ENCODE measurements around the gene GCK. TPM values are rescaled to one million over a fixed set of nuclear protein-coding genes. Genes with fewer than 3 reads are reported as not detected.

The GCK gene
- total RNA-seq, 1 donor from 2014 or later, result 2.7 TPM

DNA sequence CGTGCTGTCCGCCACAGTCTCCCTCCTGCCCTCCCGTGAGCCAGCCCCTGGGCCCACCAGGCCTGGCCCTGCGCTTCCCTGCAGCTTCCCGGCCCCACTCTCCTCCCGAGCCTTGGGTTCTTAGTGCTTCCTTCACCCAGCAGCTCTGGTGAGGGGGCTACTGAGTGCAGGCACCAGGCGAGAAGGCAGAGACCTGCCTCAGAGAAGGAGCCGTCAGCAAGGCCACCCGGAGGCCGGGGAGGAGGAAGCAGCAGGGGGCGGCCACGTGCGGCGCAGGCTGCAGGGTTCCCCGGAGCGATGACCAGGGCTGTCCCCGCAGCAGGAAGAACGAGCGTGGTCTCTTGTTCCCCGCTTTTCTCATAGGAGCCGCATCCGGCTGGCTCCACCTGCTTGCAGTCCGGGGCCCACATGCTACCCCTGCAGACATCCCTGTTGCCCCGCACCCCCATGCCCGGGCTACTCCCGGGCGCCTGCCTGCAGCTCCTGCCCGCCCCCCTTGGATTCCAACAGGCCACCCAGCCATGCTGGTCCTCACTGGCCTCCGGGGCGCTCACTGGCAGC lies 32.1 kb upstream of the GCK start:
- TF ChIP-seq, protein P1, sequence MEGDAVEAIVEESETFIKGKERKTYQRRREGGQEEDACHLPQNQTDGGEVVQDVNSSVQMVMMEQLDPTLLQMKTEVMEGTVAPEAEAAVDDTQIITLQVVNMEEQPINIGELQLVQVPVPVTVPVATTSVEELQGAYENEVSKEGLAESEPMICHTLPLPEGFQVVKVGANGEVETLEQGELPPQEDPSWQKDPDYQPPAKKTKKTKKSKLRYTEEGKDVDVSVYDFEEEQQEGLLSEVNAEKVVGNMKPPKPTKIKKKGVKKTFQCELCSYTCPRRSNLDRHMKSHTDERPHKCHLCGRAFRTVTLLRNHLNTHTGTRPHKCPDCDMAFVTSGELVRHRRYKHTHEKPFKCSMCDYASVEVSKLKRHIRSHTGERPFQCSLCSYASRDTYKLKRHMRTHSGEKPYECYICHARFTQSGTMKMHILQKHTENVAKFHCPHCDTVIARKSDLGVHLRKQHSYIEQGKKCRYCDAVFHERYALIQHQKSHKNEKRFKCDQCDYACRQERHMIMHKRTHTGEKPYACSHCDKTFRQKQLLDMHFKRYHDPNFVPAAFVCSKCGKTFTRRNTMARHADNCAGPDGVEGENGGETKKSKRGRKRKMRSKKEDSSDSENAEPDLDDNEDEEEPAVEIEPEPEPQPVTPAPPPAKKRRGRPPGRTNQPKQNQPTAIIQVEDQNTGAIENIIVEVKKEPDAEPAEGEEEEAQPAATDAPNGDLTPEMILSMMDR (IDR thresholded peaks at IDR 0.05), result no peak
- intact Hi-C loops (cut with DNase I), result no loop called here
- Histone ChIP-seq H3K9me3 (no peaks in the 10 kb centered on the region), H3K4me3 (no peak overlapping the region), H3K36me3 (no peaks in the 10 kb centered on the region), H3K4me1 (no peaks in the 10 kb centered on the region), H3K27me3 (no peaks in the 10 kb centered on the region), H3K27ac (no peak overlapping the region)
- no peak for DNase-seq (ENCODE audit: low spot score in 2 of 2)

DNA sequence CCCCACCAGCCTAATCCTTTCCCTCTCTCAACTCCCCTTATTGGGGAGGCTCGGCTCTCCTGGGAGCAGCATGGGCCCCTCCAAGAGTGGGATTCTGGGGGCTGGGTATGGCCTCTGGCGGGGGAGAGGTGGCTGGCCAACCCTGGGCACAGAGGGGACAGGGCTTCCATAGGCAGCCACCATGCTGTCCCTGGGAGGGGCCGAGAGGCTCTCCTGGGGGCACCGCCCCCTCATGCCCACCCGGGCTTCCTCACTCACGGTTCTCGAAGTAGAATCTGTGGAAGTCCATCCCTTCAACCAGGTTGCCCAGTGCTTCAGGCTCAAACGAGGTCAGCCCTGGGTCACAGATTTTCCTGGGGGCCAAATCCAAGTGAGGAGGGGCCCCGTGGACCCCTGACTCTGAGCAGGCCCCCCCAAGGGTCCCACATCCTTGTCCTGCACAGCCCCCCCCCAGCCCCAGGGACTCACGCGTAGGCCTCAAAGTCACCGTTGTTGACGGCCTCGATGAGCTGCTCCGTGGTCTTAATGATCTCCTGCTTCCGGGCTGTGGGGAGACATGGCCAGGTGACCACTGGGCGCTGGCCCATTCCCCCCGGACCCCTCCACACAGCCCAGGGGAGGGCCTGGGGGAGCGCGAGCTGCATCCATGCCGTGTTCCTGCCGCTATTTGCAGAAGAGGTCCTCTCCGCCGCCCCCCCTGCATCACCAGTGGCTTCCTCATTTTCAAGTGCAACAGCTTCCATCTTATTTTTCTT lies 31.3 kb upstream of the GCK start:
- TF ChIP-seq, protein P1 (IDR thresholded peaks at IDR 0.05), result no peak
- intact Hi-C loops (cut with DNase I), result no loop called here
- Histone ChIP-seq H3K4me1 (no peaks in the 10 kb centered on the region), H3K9me3 (no peaks in the 10 kb centered on the region), H3K36me3 (no peaks in the 10 kb centered on the region), H3K4me3 (no peak overlapping the region), H3K27me3 (no peaks in the 10 kb centered on the region), H3K27ac (no peak overlapping the region)
- no peak for DNase-seq (ENCODE audit: low spot score in 2 of 2)

DNA sequence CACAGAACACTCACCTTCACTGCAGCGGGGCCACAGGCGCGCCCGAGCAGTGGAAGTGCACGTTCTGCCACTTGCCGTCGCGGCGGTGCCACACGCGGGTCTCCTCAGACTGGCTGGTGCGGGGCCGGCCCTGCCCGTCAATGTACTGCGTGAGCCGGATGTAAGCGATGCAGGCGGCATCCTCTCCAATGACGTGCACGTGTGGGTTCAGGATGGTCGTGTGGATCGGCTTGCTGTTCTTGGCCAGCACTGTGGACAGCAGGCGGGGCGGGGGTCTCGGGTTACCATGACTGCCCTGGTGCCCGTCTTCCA lies 30.8 kb upstream of the GCK start:
- TF ChIP-seq, protein P1 (IDR thresholded peaks at IDR 0.05), result no peak
- H3K9me3 ChIP-seq, result no peaks in the 10 kb centered on the region
- H3K27me3 ChIP-seq, result no peaks in the 10 kb centered on the region
- H3K4me1 ChIP-seq, result no peaks in the 10 kb centered on the region
- no peaks in the 10 kb centered on the region for H3K36me3 ChIP-seq
- intact Hi-C loops (cut with DNase I), result no loop called here
- no peak overlapping the region for H3K4me3 ChIP-seq
- no peak overlapping the region for H3K27ac ChIP-seq
- DNase-seq (ENCODE audit: low spot score in 2 of 2), result no peak

DNA sequence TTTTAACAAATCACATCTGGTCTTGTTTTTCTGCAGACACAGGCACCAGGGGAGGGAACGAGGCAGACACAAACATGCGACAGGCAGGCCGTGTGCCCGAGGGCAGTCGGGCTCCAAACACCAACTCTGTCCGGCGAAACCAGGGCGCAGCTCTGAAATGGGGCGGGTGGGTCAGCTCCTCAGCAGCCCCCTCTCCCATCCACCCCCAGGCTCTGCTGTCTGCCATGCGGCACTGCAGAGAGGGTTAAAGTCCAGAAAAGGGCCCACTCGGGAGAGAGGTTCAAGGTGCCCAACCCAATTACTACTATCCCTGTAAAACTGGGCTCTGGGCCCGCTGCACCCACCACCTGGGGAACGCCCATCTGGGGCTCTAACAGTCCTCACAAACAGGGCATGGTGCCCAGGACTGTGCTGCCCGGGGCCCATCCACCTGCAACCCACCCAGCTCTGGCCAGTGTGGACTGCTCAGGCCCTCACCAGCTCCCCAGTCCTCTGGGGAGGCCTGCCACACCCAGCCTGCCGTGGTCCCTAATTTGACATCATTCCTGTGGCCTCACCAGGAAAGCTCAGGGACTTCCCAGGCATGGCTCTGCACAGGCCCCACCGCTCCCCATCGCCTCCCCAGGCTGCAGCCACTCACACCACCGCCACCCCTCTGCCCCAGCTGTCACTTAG lies 30.3 kb upstream of the GCK start:
- Histone ChIP-seq H3K36me3 (no peaks in the 10 kb centered on the region), H3K4me3 (no peak overlapping the region), H3K9me3 (no peaks in the 10 kb centered on the region), H3K27ac (no peak overlapping the region), H3K27me3 (no peaks in the 10 kb centered on the region), H3K4me1 (no peaks in the 10 kb centered on the region)
- no peak for DNase-seq (ENCODE audit: low spot score in 2 of 2)
- intact Hi-C loops (cut with DNase I), result no loop called here
- TF ChIP-seq, protein P1 (IDR thresholded peaks at IDR 0.05), result no peak

DNA sequence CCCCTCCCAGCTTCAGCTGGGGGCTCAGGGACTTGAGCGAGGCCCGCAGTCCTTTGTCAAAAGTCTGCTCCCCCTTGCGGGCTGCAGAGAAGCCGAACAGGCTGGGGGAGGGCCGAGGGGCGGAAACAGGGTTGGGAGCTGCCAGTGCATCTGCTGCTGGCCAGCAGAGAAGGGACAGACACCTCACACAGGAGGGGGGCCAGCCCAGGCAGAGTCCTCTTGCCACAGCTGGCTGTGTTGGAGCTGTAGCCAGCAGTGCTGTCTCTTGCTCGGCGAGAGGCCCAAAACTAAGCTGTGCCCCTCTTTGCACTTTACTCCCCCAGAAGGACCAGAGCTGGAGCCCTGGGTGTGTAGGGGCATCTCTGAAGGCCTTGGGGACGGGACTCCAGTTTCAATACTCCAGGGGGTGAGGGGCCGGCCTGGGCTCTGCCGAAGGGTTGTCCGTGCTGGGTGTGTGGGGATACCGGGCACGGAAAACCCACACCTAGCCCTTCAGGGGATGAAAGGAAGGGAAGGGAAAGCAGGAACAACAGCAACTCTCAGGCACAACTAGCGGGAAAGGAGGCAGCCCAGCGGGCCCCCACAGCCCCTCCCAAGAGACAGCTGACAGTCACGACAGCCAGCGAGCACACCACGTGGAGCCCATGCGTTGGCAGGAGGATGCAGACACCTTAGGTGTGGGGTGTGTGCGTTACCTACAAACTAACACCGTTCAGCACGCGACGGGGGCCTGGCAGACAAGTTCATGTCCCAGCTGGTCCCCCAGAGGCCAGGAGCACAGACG lies 29.4 kb upstream of the GCK start:
- H3K27ac ChIP-seq, result no peak overlapping the region
- no peaks in the 10 kb centered on the region for H3K4me1 ChIP-seq
- peaks cover 0 to 3% of the 10 kb centered on the region in 2 donors for H3K36me3 ChIP-seq
- no peak overlapping the region for H3K4me3 ChIP-seq
- intact Hi-C loops (cut with DNase I), result no loop called here
- DNase-seq (ENCODE audit: low spot score in 2 of 2), result no peak
- TF ChIP-seq, protein P1 (IDR thresholded peaks at IDR 0.05), result no peak
- H3K27me3 ChIP-seq, result no peaks in the 10 kb centered on the region
- H3K9me3 ChIP-seq, result no peaks in the 10 kb centered on the region
